GM23338 (cell line): ENCODE data around the gene ABCD1.

Experiments
- CREB1 ChIP-seq: fragments of 250-450 bp; sonication (Bioruptor Pico); IDR thresholded peaks from 2 replicates; pipeline ENCODE4 v1.5.0; 2020; ENCODE audit warnings: low read depth, mild to moderate bottlenecking, moderate library complexity
- CTCF ChIP-seq, 2 experiments: fragments of 200-600 bp in 1 of 2; sonication (generic) in 1 of 2; conservative IDR thresholded peaks; 2 replicates each; pipeline versions ENCODE4 v1.5.1 to v1.6.1; 2016 to 2017; ENCODE audit warnings: antibody characterized with exemption in 2 of 2, low read depth in 2 of 2, mild to moderate bottlenecking in 2 of 2, moderate library complexity in 1 of 2
- ETS1 ChIP-seq: IDR thresholded peaks from 2 replicates; pipeline ENCODE4 v1.6.1; 2016; ENCODE audit warnings: antibody characterized with exemption
- EZH2 ChIP-seq: fragments of 200-600 bp; sonication (generic); IDR thresholded peaks from one replicate; pipeline ENCODE4 v1.8.0; 2017; ENCODE audit warnings: antibody characterized with exemption, mild to moderate bottlenecking, low read depth; ENCODE audit not compliant: unreplicated experiment
- EZH2phosphoT487 ChIP-seq: fragments of 200-600 bp; sonication (generic); IDR thresholded peaks from one replicate; pipeline ENCODE4 v1.8.1; 2018; ENCODE audit warnings: antibody characterized with exemption; ENCODE audit not compliant: unreplicated experiment
- JUNB ChIP-seq: IDR thresholded peaks from one replicate; pipeline ENCODE4 v1.6.1; 2016; ENCODE audit warnings: antibody characterized with exemption; ENCODE audit not compliant: unreplicated experiment
- NANOG ChIP-seq: IDR thresholded peaks from 2 replicates; pipeline ENCODE4 v1.6.1; 2016; ENCODE audit warnings: antibody characterized with exemption, borderline replicate concordance
- POLR2AphosphoS5 ChIP-seq: IDR thresholded peaks from 2 replicates; pipeline ENCODE4 v1.6.1; 2016; ENCODE audit warnings: antibody characterized with exemption, low read depth
- REST ChIP-seq: IDR thresholded peaks from one replicate; pipeline ENCODE4 v1.6.1; 2018; ENCODE audit warnings: antibody characterized with exemption; ENCODE audit not compliant: unreplicated experiment
- STAT1 ChIP-seq: IDR thresholded peaks from one replicate; pipeline ENCODE4 v1.6.1; 2016; ENCODE audit warnings: antibody characterized with exemption; ENCODE audit not compliant: unreplicated experiment
- ZNF114 ChIP-seq: fragments of 250-450 bp; sonication (Bioruptor Pico); IDR thresholded peaks from 2 replicates; pipeline ENCODE4 v1.5.0; 2020; ENCODE audit warnings: mild to moderate bottlenecking, moderate library complexity
- ZNF331 ChIP-seq: fragments of 250-450 bp; sonication (Bioruptor Pico); IDR thresholded peaks from 2 replicates; pipeline ENCODE4 v1.5.0; 2020; ENCODE audit warnings: low read depth, mild to moderate bottlenecking, moderate library complexity

GRCh38 chrX:153733651-153734240 lies 9.1 kb downstream of the ABCD1 start:
- no peak for TF ChIP-seq REST
- no peak for TF ChIP-seq EZH2
- TF ChIP-seq CTCF (conservative IDR thresholded peaks at IDR 0.05; ENCODE audit: low read depth in 2 of 2) = no peak
- no peak for TF ChIP-seq CREB1 (CRISPR knock-in tag)
- no peak for TF ChIP-seq JUNB
- no peak for TF ChIP-seq EZH2phosphoT487
- no peak for TF ChIP-seq POLR2AphosphoS5
- TF ChIP-seq NANOG = no peak
- TF ChIP-seq ZNF114 = no peak
- no peak for TF ChIP-seq ETS1
- TF ChIP-seq STAT1 = no peak
- TF ChIP-seq ZNF331 (CRISPR knock-in tag) = no peak
